DND-41 (cell line): Measurements from ENCODE around the gene GIPC3.

Experiments
- ATAC-seq: fragments of 200-7000 bp; cut with Tn5 transposase; 3 replicates; pipeline ENCODE4 v1.9.1; 2021; ENCODE audit warnings: low read depth; ENCODE audit not compliant: insufficient read depth
- DNase-seq: peaks from one replicate; pipeline ENCODE4 v3.0.0-alpha.2; 2020
- H2AFZ ChIP-seq: 2 replicates; pipeline ENCODE4 v1.6.0; 2012; ENCODE audit warnings: low read depth, low read length
- H3K27ac ChIP-seq: 2 replicates; pipeline ENCODE4 v1.5.1; 2012; ENCODE audit warnings: low read length, inconsistent platforms
- H3K27me3 ChIP-seq: fragments of 200-600 bp; sonication (generic); 2 replicates; pipeline ENCODE4 v1.6.0; 2012; ENCODE audit warnings: low read length, mild to moderate bottlenecking, inconsistent platforms; ENCODE audit not compliant: insufficient read depth, poor library complexity
- H3K36me3 ChIP-seq: 2 replicates; pipeline ENCODE4 v1.5.1; 2012; ENCODE audit warnings: low read length, inconsistent platforms; ENCODE audit not compliant: insufficient read depth
- H3K4me1 ChIP-seq: 2 replicates; pipeline ENCODE4 v1.5.1; 2012; ENCODE audit warnings: mild to moderate bottlenecking, low read length; ENCODE audit not compliant: insufficient read depth
- H3K4me2 ChIP-seq: 2 replicates; pipeline ENCODE4 v1.6.0; 2012; ENCODE audit warnings: mild to moderate bottlenecking, moderate library complexity, low read length, inconsistent platforms; ENCODE audit not compliant: insufficient read depth
- H3K4me3 ChIP-seq, 2 experiments: fragments of 200-600 bp in 1 of 2; shearing (Covaris generic) in 1 of 2; 2 replicates each; pipeline ENCODE4 v1.5.1; 2012 to 2016; ENCODE audit warnings: inconsistent platforms in 2 of 2, low read length in 2 of 2, mild to moderate bottlenecking in 2 of 2, low read depth in 1 of 2, moderate library complexity in 1 of 2
- H3K79me2 ChIP-seq: 2 replicates; pipeline ENCODE4 v1.6.0; 2012; ENCODE audit warnings: low read length, inconsistent platforms; ENCODE audit not compliant: insufficient read depth
- H3K9ac ChIP-seq: 2 replicates; pipeline ENCODE4 v1.6.0; 2012; ENCODE audit warnings: low read depth, mild to moderate bottlenecking, inconsistent platforms, low read length, moderate library complexity
- H3K9me3 ChIP-seq: 2 replicates; pipeline ENCODE4 v1.5.1; 2012; ENCODE audit warnings: low read length, moderate library complexity, mild to moderate bottlenecking, inconsistent platforms; ENCODE audit not compliant: insufficient read depth, severe bottlenecking
- H4K20me1 ChIP-seq: 2 replicates; pipeline ENCODE4 v1.6.0; 2012; ENCODE audit warnings: low read length; ENCODE audit not compliant: insufficient read depth
- CTCF ChIP-seq: IDR thresholded peaks from 2 replicates; pipeline ENCODE4 v1.5.1; 2012; ENCODE audit warnings: borderline replicate concordance, low read length, moderate library complexity, mild to moderate bottlenecking; ENCODE audit not compliant: poor library complexity, severe bottlenecking; ENCODE audit errors: extremely low read depth
- EZH2 ChIP-seq: IDR thresholded peaks from 3 replicates; pipeline ENCODE4 v1.6.1; 2012; ENCODE audit warnings: borderline replicate concordance, low read depth, mild to moderate bottlenecking, moderate library complexity, low read length, inconsistent platforms; ENCODE audit not compliant: severe bottlenecking

GIPC3 gene

GRCh38 chr19:3608750-3609322, 23.6 kb downstream of the GIPC3 start:
- no peak overlapping the region for H3K27ac ChIP-seq
- no peak overlapping the region for H3K9ac ChIP-seq
- no peak overlapping the region for H2AFZ ChIP-seq
- DNase-seq = no peak
- peaks cover 30% of the 10 kb centered on the region for H3K36me3 ChIP-seq
- no peaks in the 10 kb centered on the region for H3K79me2 ChIP-seq
- H3K4me3 ChIP-seq = no peak overlapping the region
- no peaks in the 10 kb centered on the region for H3K9me3 ChIP-seq
- H3K4me1 ChIP-seq = no peaks in the 10 kb centered on the region
- H4K20me1 ChIP-seq = no peaks in the 10 kb centered on the region
- H3K27me3 ChIP-seq = no peaks in the 10 kb centered on the region
- TF ChIP-seq EZH2 = no peak
- no peak for TF ChIP-seq CTCF
- H3K4me2 ChIP-seq = no peak overlapping the region
- ATAC-seq = no peak

GRCh38 chr19:3609779-3610719, 24.8 kb downstream of the GIPC3 start:
- DNase-seq = no peak
- TF ChIP-seq EZH2 = no peak
- TF ChIP-seq CTCF = no peak

GRCh38 chr19:3610745-3611717, 25.8 kb downstream of the GIPC3 start:
- Histone ChIP-seq H3K27ac (no peak overlapping the region), H3K9ac (no peak overlapping the region), H3K79me2 (no peaks in the 10 kb centered on the region), H3K4me2 (no peak overlapping the region), H2AFZ (no peak overlapping the region), H3K27me3 (no peaks in the 10 kb centered on the region), H3K4me1 (no peaks in the 10 kb centered on the region), H3K9me3 (no peaks in the 10 kb centered on the region), H4K20me1 (no peaks in the 10 kb centered on the region), H3K36me3 (peaks cover 37% of the 10 kb centered on the region), H3K4me3 (no peak overlapping the region)
- ATAC-seq (no peak), DNase-seq (no peak)
- no peak for TF ChIP-seq CTCF
- TF ChIP-seq EZH2 = no peak

More at GRCh38 chr19:3609779-3610719, 24.8 kb downstream of the GIPC3 start:
- H3K27ac ChIP-seq = no peak overlapping the region
- no peaks in the 10 kb centered on the region for H3K27me3 ChIP-seq
- H3K9me3 ChIP-seq = no peaks in the 10 kb centered on the region
- H3K9ac ChIP-seq = no peak overlapping the region
- H3K36me3 ChIP-seq = peaks cover 37% of the 10 kb centered on the region
- H4K20me1 ChIP-seq = no peaks in the 10 kb centered on the region
- no peaks in the 10 kb centered on the region for H3K4me1 ChIP-seq
- no peak overlapping the region for H2AFZ ChIP-seq
- no peak overlapping the region for H3K4me2 ChIP-seq
- no peak overlapping the region for H3K4me3 ChIP-seq
- H3K79me2 ChIP-seq = no peaks in the 10 kb centered on the region
- ATAC-seq = 0 out of 3 replicates have a peak, but pooled peaks have one; percentile 17
